Dendritic cell treated with granulocyte-macrophage colony-stimulating factor and Interleukin-4, amounts not matched to agents 40 ng/mL and 50 ng/mL, for 4 days (primary cell): ENCODE data around the gene ASIP.
"Not testable (repeated sequence)": the region's sequence is repeated elsewhere in the genome, so short reads cannot be mapped to it uniquely, and the experiment has no call there.

Experiments
- H3K27ac Mint-ChIP-seq: one replicate; pipeline ENCODE4 v1.8.0; 2022; ENCODE audit warnings: mild to moderate bottlenecking, mixed read lengths
- H3K27me3 Mint-ChIP-seq: one replicate; pipeline ENCODE4 v1.8.0; 2022; ENCODE audit warnings: mild to moderate bottlenecking, mixed read lengths
- H3K36me3 Mint-ChIP-seq: one replicate; pipeline ENCODE4 v1.8.0; 2022; ENCODE audit warnings: low read depth, mixed read lengths
- H3K4me1 Mint-ChIP-seq: one replicate; pipeline ENCODE4 v1.8.0; 2022; ENCODE audit warnings: low read depth, mixed read lengths
- H3K4me3 Mint-ChIP-seq: one replicate; pipeline ENCODE4 v1.8.0; 2022; ENCODE audit warnings: mild to moderate bottlenecking, moderate library complexity, mixed read lengths
- H3K9me3 Mint-ChIP-seq: one replicate; pipeline ENCODE4 v1.8.0; 2022; ENCODE audit warnings: mixed read lengths
- intact Hi-C: fragments of 100-400 bp; cut with micrococcal nuclease; formaldehyde crosslinking; loops from one replicate; pipeline ENCODE4 v1.15.0; 2022

Gene ASIP

GRCh38 chr20:34224251-34224650, 17.0 kb upstream of the ASIP start:
- H3K27me3 Mint-ChIP-seq, intact Hi-C loops, H3K4me3 Mint-ChIP-seq, H3K9me3 Mint-ChIP-seq, H3K27ac Mint-ChIP-seq, H3K36me3 Mint-ChIP-seq: not testable (repeated sequence)
- peaks cover 26% of the 10 kb centered on the region for H3K4me1 Mint-ChIP-seq

- Mint-ChIP-seq H3K4me3 (no peak overlapping the region), H3K9me3 (peaks cover 12% of the 10 kb centered on the region), H3K36me3 (no peaks in the 10 kb centered on the region), H3K27me3 (peaks cover 4% of the 10 kb centered on the region), H3K27ac (no peak overlapping the region), H3K4me1 (no peaks in the 10 kb centered on the region)
- intact Hi-C loops = no loop called here
Measured at GRCh38 chr20:34231634-34232033, 9.6 kb upstream of the ASIP start.

GRCh38 chr20:34232494-34233087, 8.6 kb upstream of the ASIP start:
- intact Hi-C loops = no loop called here
- no peaks in the 10 kb centered on the region for H3K4me1 Mint-ChIP-seq
- peaks cover 20% of the 10 kb centered on the region for H3K9me3 Mint-ChIP-seq
- no peaks in the 10 kb centered on the region for H3K36me3 Mint-ChIP-seq
- H3K27ac Mint-ChIP-seq = no peak overlapping the region
- peaks cover 4% of the 10 kb centered on the region for H3K27me3 Mint-ChIP-seq
- H3K4me3 Mint-ChIP-seq = no peak overlapping the region

GRCh38 chr20:34233687-34234086, 7.5 kb upstream of the ASIP start:
- intact Hi-C loops = no loop called here
- Mint-ChIP-seq H3K4me3 (no peak overlapping the region), H3K4me1 (no peaks in the 10 kb centered on the region), H3K9me3 (peaks cover 31% of the 10 kb centered on the region), H3K27me3 (peaks cover 10% of the 10 kb centered on the region), H3K27ac (no peak overlapping the region), H3K36me3 (no peaks in the 10 kb centered on the region)

- H3K27me3 Mint-ChIP-seq = peaks cover 13% of the 10 kb centered on the region
- H3K27ac Mint-ChIP-seq = peak overlapping the region; percentile 58
- intact Hi-C loops = no loop called here
- no peak overlapping the region for H3K4me3 Mint-ChIP-seq
- H3K9me3 Mint-ChIP-seq = peaks cover 38% of the 10 kb centered on the region
- H3K4me1 Mint-ChIP-seq = peaks cover 14% of the 10 kb centered on the region
- H3K36me3 Mint-ChIP-seq = no peaks in the 10 kb centered on the region
Measured at GRCh38 chr20:34235875-34236274, 5.3 kb upstream of the ASIP start.

GRCh38 chr20:34237942-34238341, 3.3 kb upstream of the ASIP start:
- peaks cover 38% of the 10 kb centered on the region for H3K9me3 Mint-ChIP-seq
- no peak overlapping the region for H3K4me3 Mint-ChIP-seq
- H3K36me3 Mint-ChIP-seq = no peaks in the 10 kb centered on the region
- intact Hi-C loops = no loop called here
- H3K27ac Mint-ChIP-seq = no peak overlapping the region
- peaks cover 29% of the 10 kb centered on the region for H3K4me1 Mint-ChIP-seq
- H3K27me3 Mint-ChIP-seq = peaks cover 13% of the 10 kb centered on the region

- H3K4me3 Mint-ChIP-seq = no peak overlapping the region
- H3K27me3 Mint-ChIP-seq = peaks cover 13% of the 10 kb centered on the region
- no peaks in the 10 kb centered on the region for H3K36me3 Mint-ChIP-seq
- intact Hi-C loops = no loop called here
- peaks cover 38% of the 10 kb centered on the region for H3K9me3 Mint-ChIP-seq
- peaks cover 29% of the 10 kb centered on the region for H3K4me1 Mint-ChIP-seq
- no peak overlapping the region for H3K27ac Mint-ChIP-seq
Measured at GRCh38 chr20:34240121-34240520, 1.1 kb upstream of the ASIP start.

GRCh38 chr20:34242015-34242414, 792 bp downstream of the ASIP start:
- H3K27me3 Mint-ChIP-seq, H3K4me3 Mint-ChIP-seq, H3K27ac Mint-ChIP-seq, H3K36me3 Mint-ChIP-seq, intact Hi-C loops: not testable (repeated sequence)
- Mint-ChIP-seq H3K4me1 (peaks cover 42% of the 10 kb centered on the region), H3K9me3 (peaks cover 24% of the 10 kb centered on the region)

GRCh38 chr20:34242879-34243278, 1.7 kb downstream of the ASIP start:
- peaks cover 48% of the 10 kb centered on the region for H3K4me1 Mint-ChIP-seq

GRCh38 chr20:34243377-34243776, 2.2 kb downstream of the ASIP start:
- H3K27ac Mint-ChIP-seq = no peak overlapping the region
- H3K4me1 Mint-ChIP-seq = peaks cover 53% of the 10 kb centered on the region
- H3K27me3 Mint-ChIP-seq = peaks cover 5% of the 10 kb centered on the region
- no peaks in the 10 kb centered on the region for H3K36me3 Mint-ChIP-seq
- H3K4me3 Mint-ChIP-seq = no peak overlapping the region
- peaks cover 10% of the 10 kb centered on the region for H3K9me3 Mint-ChIP-seq
- intact Hi-C loops = no loop called here

More at GRCh38 chr20:34242879-34243278, 1.7 kb downstream of the ASIP start:
- no peaks in the 10 kb centered on the region for H3K36me3 Mint-ChIP-seq
- H3K27ac Mint-ChIP-seq = peak overlapping the region; percentile 33
- H3K9me3 Mint-ChIP-seq = peaks cover 15% of the 10 kb centered on the region
- H3K27me3 Mint-ChIP-seq = peaks cover 9% of the 10 kb centered on the region
- H3K4me3 Mint-ChIP-seq = no peak overlapping the region
- intact Hi-C loops = no loop called here

- peak overlapping the region; percentile 81 for H3K27ac Mint-ChIP-seq
- no peak overlapping the region for H3K4me3 Mint-ChIP-seq
- intact Hi-C loops = loop anchor here (5.0 kb wide), 1 partner anchor 44 kb away; no protein-coding TSS in a partner anchor
- peaks cover 63% of the 10 kb centered on the region for H3K4me1 Mint-ChIP-seq
- no peaks in the 10 kb centered on the region for H3K36me3 Mint-ChIP-seq
- H3K27me3 Mint-ChIP-seq = no peaks in the 10 kb centered on the region
- H3K9me3 Mint-ChIP-seq = no peaks in the 10 kb centered on the region
Measured at GRCh38 chr20:34246126-34246626, 5.0 kb downstream of the ASIP start.

- H3K27ac Mint-ChIP-seq = peak overlapping the region; percentile 81
Measured at GRCh38 chr20:34249291-34249690, 8.1 kb downstream of the ASIP start.

GRCh38 chr20:34250005-34250404, 8.8 kb downstream of the ASIP start:
- Mint-ChIP-seq H3K9me3 (no peaks in the 10 kb centered on the region), H3K36me3 (no peaks in the 10 kb centered on the region), H3K4me1 (peaks cover 58% of the 10 kb centered on the region), H3K27ac (peak overlapping the region; percentile 81), H3K4me3 (no peak overlapping the region), H3K27me3 (no peaks in the 10 kb centered on the region)
- intact Hi-C loops = no loop called here

More at GRCh38 chr20:34249291-34249690, 8.1 kb downstream of the ASIP start:
- intact Hi-C loops = loop anchor here (5.0 kb wide), 1 partner anchor 47 kb away; no protein-coding TSS in a partner anchor
- H3K36me3 Mint-ChIP-seq = no peaks in the 10 kb centered on the region
- no peak overlapping the region for H3K4me3 Mint-ChIP-seq
- no peaks in the 10 kb centered on the region for H3K9me3 Mint-ChIP-seq
- H3K4me1 Mint-ChIP-seq = peaks cover 58% of the 10 kb centered on the region
- no peaks in the 10 kb centered on the region for H3K27me3 Mint-ChIP-seq

GRCh38 chr20:34251619-34252018, 10.4 kb downstream of the ASIP start:
- intact Hi-C loops = no loop called here
- Mint-ChIP-seq H3K9me3 (no peaks in the 10 kb centered on the region), H3K4me3 (no peak overlapping the region), H3K27ac (peak overlapping the region; percentile 44), H3K27me3 (no peaks in the 10 kb centered on the region), H3K4me1 (peaks cover 49% of the 10 kb centered on the region), H3K36me3 (no peaks in the 10 kb centered on the region)
